ENCODE results near the gene ATP10B.

DNA sequence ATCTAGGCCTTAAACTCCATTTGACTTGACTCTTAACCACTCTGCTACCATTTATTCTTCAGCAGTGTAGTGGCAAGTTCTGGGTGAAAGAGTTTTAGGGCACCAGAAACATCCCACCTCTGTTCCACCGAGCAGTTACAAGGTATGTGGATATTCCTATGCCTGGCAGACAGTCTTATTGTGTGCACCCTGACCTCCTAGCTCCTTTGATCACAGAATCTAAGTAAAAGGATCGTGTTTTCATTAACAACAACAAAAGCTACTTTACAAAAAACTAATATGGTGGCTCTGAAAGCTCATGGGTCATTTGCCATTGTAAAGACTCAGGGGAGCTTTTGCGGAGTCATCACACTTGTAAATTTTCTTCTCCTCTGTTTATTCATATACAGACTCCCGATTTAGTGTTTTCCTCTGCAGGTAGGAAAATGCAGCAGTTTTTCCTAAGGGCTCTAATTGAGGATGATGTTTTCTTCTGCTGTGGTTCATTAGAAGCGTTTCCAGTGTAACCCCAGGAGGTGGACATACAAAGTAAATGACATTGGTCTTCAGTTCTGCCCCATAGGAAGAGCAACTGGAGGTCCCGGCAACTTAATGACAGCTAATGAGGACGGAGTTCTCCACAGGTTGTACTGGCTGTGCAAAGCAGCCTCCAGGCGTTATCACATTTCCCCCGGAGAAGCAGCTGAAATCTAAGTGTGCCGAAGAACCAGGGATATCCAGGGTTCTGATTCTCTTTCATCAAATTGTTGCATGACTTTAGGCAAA, 78.2 kb downstream of the ATP10B start:
- TF ChIP-seq, protein P1, sequence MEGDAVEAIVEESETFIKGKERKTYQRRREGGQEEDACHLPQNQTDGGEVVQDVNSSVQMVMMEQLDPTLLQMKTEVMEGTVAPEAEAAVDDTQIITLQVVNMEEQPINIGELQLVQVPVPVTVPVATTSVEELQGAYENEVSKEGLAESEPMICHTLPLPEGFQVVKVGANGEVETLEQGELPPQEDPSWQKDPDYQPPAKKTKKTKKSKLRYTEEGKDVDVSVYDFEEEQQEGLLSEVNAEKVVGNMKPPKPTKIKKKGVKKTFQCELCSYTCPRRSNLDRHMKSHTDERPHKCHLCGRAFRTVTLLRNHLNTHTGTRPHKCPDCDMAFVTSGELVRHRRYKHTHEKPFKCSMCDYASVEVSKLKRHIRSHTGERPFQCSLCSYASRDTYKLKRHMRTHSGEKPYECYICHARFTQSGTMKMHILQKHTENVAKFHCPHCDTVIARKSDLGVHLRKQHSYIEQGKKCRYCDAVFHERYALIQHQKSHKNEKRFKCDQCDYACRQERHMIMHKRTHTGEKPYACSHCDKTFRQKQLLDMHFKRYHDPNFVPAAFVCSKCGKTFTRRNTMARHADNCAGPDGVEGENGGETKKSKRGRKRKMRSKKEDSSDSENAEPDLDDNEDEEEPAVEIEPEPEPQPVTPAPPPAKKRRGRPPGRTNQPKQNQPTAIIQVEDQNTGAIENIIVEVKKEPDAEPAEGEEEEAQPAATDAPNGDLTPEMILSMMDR (IDR thresholded peaks at IDR 0.05; ENCODE audit: poor library complexity) = no peak
- no peak for TF ChIP-seq EZH2phosphoT487 (IDR thresholded peaks at IDR 0.05; ENCODE audit: low read depth, severe bottlenecking, unreplicated experiment)

Measured in hepatocyte (in vitro differentiated cells).